H1 (cell line): Measurements from ENCODE around the gene CD180. TPM values are rescaled to one million over a fixed set of nuclear protein-coding genes. Genes with fewer than 3 reads are reported as not detected.

Experiments used
- CTCF ChIA-PET: fragments of 300-600 bp; sonication (Branson Sonifier 250); formaldehyde crosslinking; loops from one replicate; lab custom pipeline; 2021; ENCODE audit not compliant: partially characterized antibody; lab: Charles Lee
- POLR2A ChIA-PET: fragments of 300-600 bp; sonication (Branson Sonifier 250); formaldehyde crosslinking; loops from one replicate; lab custom pipeline; 2021; ENCODE audit warnings: inconsistent platforms; ENCODE audit not compliant: partially characterized antibody; lab: Charles Lee
- DNase-seq, 2 experiments: peaks; one replicate each; pipeline versions ENCODE4 v3.0.0 to v3.0.0-alpha.2; 2010 to 2022; ENCODE audit warnings: low spot score in 2 of 2, low read depth in 1 of 2, mixed read lengths in 1 of 2
- FAIRE-seq: peaks from 2 replicates; lab custom pipeline; 2011; peaks lifted over from hg19 to GRCh38; lab: Jason Lieb, UNC
- H2AFZ ChIP-seq: 2 replicates; pipeline ENCODE4 v1.8.1; 2012; ENCODE audit warnings: low read length, inconsistent platforms
- H2AK5ac ChIP-seq: 2 replicates; pipeline ENCODE4 v1.6.1; 2013; ENCODE audit warnings: low read depth, low read length
- H2BK120ac ChIP-seq: replicated peaks from 2 replicates; pipeline ENCODE3; 2013; ENCODE audit warnings: low read depth, low read length, inconsistent platforms
- H2BK12ac ChIP-seq: 2 replicates; pipeline ENCODE4 v1.6.1; 2013; ENCODE audit warnings: low read depth, low read length
- H2BK15ac ChIP-seq: 2 replicates; pipeline ENCODE4 v1.6.1; 2013; ENCODE audit warnings: low read length
- H2BK20ac ChIP-seq: 2 replicates; pipeline ENCODE4 v1.6.1; 2013; ENCODE audit warnings: low read length
- H2BK5ac ChIP-seq: 2 replicates; pipeline ENCODE4 v1.6.1; 2013; ENCODE audit warnings: low read depth, low read length
- H3K14ac ChIP-seq: 2 replicates; pipeline ENCODE4 v1.6.1; 2013; ENCODE audit warnings: inconsistent platforms; ENCODE audit not compliant: insufficient read length
- H3K18ac ChIP-seq: 2 replicates; pipeline ENCODE4 v1.6.1; 2013; ENCODE audit warnings: low read length; ENCODE audit errors: extremely low read depth
- H3K23ac ChIP-seq: 2 replicates; pipeline ENCODE4 v1.6.1; 2013; ENCODE audit warnings: inconsistent platforms; ENCODE audit not compliant: insufficient read length
- H3K23me2 ChIP-seq: 2 replicates; pipeline ENCODE4 v1.6.1; 2013; ENCODE audit warnings: low read depth, low read length
- H3K27ac ChIP-seq: 2 replicates; pipeline ENCODE4 v1.6.1; 2011; ENCODE audit warnings: low read depth, low read length, inconsistent platforms
- H3K27me3 ChIP-seq, 4 experiments: replicated peaks in 1 of 4; 1 replicate in 1 of 4; 2 replicates in 3 of 4; pipeline versions ENCODE4 v1.6.1 to v1.8.1; 2011 to 2013; ENCODE audit warnings: low read length in 3 of 4, mild to moderate bottlenecking in 3 of 4, inconsistent platforms in 2 of 4, mixed read lengths in 2 of 4, moderate library complexity in 1 of 4; ENCODE audit not compliant: control insufficient read depth in 3 of 4, insufficient read depth in 3 of 4; ENCODE audit errors: extremely low read depth in 1 of 4
- H3K36me3 ChIP-seq, 4 experiments: 2 replicates each; pipeline versions ENCODE4 v1.6.1 to v1.8.1; 2011 to 2013; ENCODE audit warnings: mild to moderate bottlenecking in 4 of 4, low read length in 3 of 4, moderate library complexity in 2 of 4, control low read depth in 1 of 4, inconsistent platforms in 1 of 4; ENCODE audit not compliant: insufficient read depth in 4 of 4, control insufficient read depth in 2 of 4
- H3K4ac ChIP-seq: replicated peaks from 2 replicates; pipeline ENCODE3; 2013; ENCODE audit warnings: low read length, low read depth, mixed read lengths, inconsistent platforms; ENCODE audit not compliant: insufficient read length
- H3K4me1 ChIP-seq, 4 experiments: replicated peaks in 1 of 4; 1 replicate in 1 of 4; 2 replicates in 3 of 4; pipeline versions ENCODE4 v1.6.1 to v1.8.1; 2011 to 2013; ENCODE audit warnings: low read length in 3 of 4, inconsistent platforms in 2 of 4, mixed read lengths in 1 of 4; ENCODE audit not compliant: insufficient read depth in 4 of 4, control insufficient read depth in 3 of 4
- H3K4me2 ChIP-seq, 2 experiments: 2 replicates each; pipeline versions ENCODE4 v1.6.1 to v1.8.1; 2011 to 2013; ENCODE audit warnings: low read depth in 2 of 2, low read length in 2 of 2, control low read depth in 1 of 2, inconsistent platforms in 1 of 2, mild to moderate bottlenecking in 1 of 2; ENCODE audit not compliant: insufficient read depth in 1 of 2
- H3K4me3 ChIP-seq, 4 experiments: fragments of 200-600, 300-600 bp in 1 of 4; sonication (generic), shearing (Covaris generic), sonication (Bioruptor Twin) in 1 of 4; 2 replicates each; pipeline versions ENCODE4 v1.5.1 to v1.8.1; 2011 to 2016; ENCODE audit warnings: low read length in 4 of 4, low read depth in 3 of 4, control low read depth in 2 of 4, inconsistent platforms in 2 of 4, mild to moderate bottlenecking in 2 of 4, mixed read lengths in 1 of 4, moderate library complexity in 1 of 4; ENCODE audit not compliant: insufficient read depth in 2 of 4; ENCODE audit errors: extremely low read depth in 1 of 4
- H3K56ac ChIP-seq: replicated peaks from 2 replicates; pipeline ENCODE3; 2013; ENCODE audit warnings: low read depth, mild to moderate bottlenecking, mixed read lengths, low read length, inconsistent platforms; ENCODE audit not compliant: insufficient read length
- H3K79me1 ChIP-seq: 2 replicates; pipeline ENCODE4 v1.6.1; 2013; ENCODE audit warnings: low read depth, low read length, control low read depth
- H3K79me2 ChIP-seq, 2 experiments: 2 replicates each; pipeline versions ENCODE4 v1.6.1 to v1.8.1; 2012 to 2013; ENCODE audit warnings: low read length in 2 of 2, mild to moderate bottlenecking in 2 of 2, inconsistent platforms in 1 of 2; ENCODE audit not compliant: insufficient read depth in 2 of 2, control insufficient read depth in 1 of 2
- H3K9ac ChIP-seq, 4 experiments: replicated peaks in 1 of 4; 1 replicate in 1 of 4; 2 replicates in 3 of 4; pipeline versions ENCODE4 v1.6.1 to v1.8.1; 2011 to 2013; ENCODE audit warnings: low read depth in 3 of 4, low read length in 3 of 4, control low read depth in 2 of 4, mild to moderate bottlenecking in 2 of 4, moderate library complexity in 2 of 4, inconsistent platforms in 1 of 4; ENCODE audit errors: extremely low read depth in 1 of 4
- H3K9me3 ChIP-seq, 2 experiments: 2 replicates each; pipeline versions ENCODE4 v1.6.1 to v1.8.1; 2012 to 2013; ENCODE audit warnings: mild to moderate bottlenecking in 2 of 2, moderate library complexity in 2 of 2, control low read depth in 1 of 2, inconsistent platforms in 1 of 2, low read depth in 1 of 2, low read length in 1 of 2, mixed read lengths in 1 of 2; ENCODE audit not compliant: insufficient read depth in 2 of 2
- H4K20me1 ChIP-seq, 2 experiments: replicated peaks in 1 of 2; 2 replicates each; pipeline versions ENCODE3 to v1.8.1; 2011 to 2013; ENCODE audit warnings: inconsistent platforms in 2 of 2, low read length in 2 of 2, mild to moderate bottlenecking in 1 of 2; ENCODE audit not compliant: insufficient read depth in 2 of 2, control insufficient read depth in 1 of 2
- H4K5ac ChIP-seq: 2 replicates; pipeline ENCODE4 v1.6.1; 2013; ENCODE audit warnings: low read length, low read depth, mixed read lengths, inconsistent platforms; ENCODE audit not compliant: insufficient read length
- H4K8ac ChIP-seq: 2 replicates; pipeline ENCODE4 v1.8.0; 2013; ENCODE audit warnings: mild to moderate bottlenecking, moderate library complexity, low read length, inconsistent platforms; ENCODE audit not compliant: insufficient read depth; ENCODE audit errors: extremely low read depth
- H4K91ac ChIP-seq: replicated peaks from 2 replicates; pipeline ENCODE3; 2013; ENCODE audit warnings: low read length, mixed read lengths, inconsistent platforms; ENCODE audit not compliant: insufficient read length
- BACH1 ChIP-seq: IDR thresholded peaks from 2 replicates; pipeline ENCODE4 v1.6.1; 2012; ENCODE audit warnings: low read length, improper control_type of control experiment
- CREB1 ChIP-seq: IDR thresholded peaks from 2 replicates; pipeline ENCODE4 v1.6.1; 2012; ENCODE audit warnings: inconsistent platforms
- CTBP2 ChIP-seq: IDR thresholded peaks from 2 replicates; pipeline ENCODE4 v1.7.0; 2011; ENCODE audit warnings: borderline replicate concordance, mild to moderate bottlenecking, moderate library complexity, mixed read lengths, low read length; ENCODE audit not compliant: insufficient read depth, insufficient read length
- GABPA ChIP-seq: IDR thresholded peaks from 2 replicates; pipeline ENCODE4 v1.6.1; 2011; ENCODE audit warnings: mild to moderate bottlenecking, low read length, moderate library complexity, borderline replicate concordance; ENCODE audit not compliant: insufficient read depth
- KDM1A ChIP-seq: fragments of 200-600, 300-600 bp; sonication (generic); IDR thresholded peaks from 2 replicates; pipeline ENCODE4 v1.7.1; 2016; ENCODE audit warnings: mild to moderate bottlenecking, low read length, borderline replicate concordance
- MAFK ChIP-seq: IDR thresholded peaks from 2 replicates; pipeline ENCODE4 v1.6.1; 2012; ENCODE audit warnings: low read depth, mild to moderate bottlenecking, improper control_type of control experiment, low read length
- PHF8 ChIP-seq: fragments of 200-600 bp; sonication (generic); conservative IDR thresholded peaks from 2 replicates; pipeline ENCODE4 v1.7.1; 2012; ENCODE audit warnings: low read depth, mild to moderate bottlenecking, inconsistent platforms, low read length, moderate library complexity
- POU5F1 ChIP-seq: IDR thresholded peaks from 2 replicates; pipeline ENCODE4 v1.6.1; 2011; ENCODE audit warnings: low read depth, mild to moderate bottlenecking, low read length, moderate library complexity
- RAD21 ChIP-seq, 2 experiments: IDR thresholded peaks in 1 of 2; conservative IDR thresholded peaks in 1 of 2; 2 replicates each; pipeline ENCODE4 v1.6.1; 2011; ENCODE audit warnings: low read depth in 2 of 2, low read length in 2 of 2, improper control_type of control experiment in 1 of 2, inconsistent platforms in 1 of 2, mild to moderate bottlenecking in 1 of 2, moderate library complexity in 1 of 2
- RFX5 ChIP-seq: IDR thresholded peaks from 2 replicates; pipeline ENCODE4 v1.6.1; 2011; ENCODE audit warnings: low read depth, low read length, improper control_type of control experiment, borderline replicate concordance
- SIX5 ChIP-seq: IDR thresholded peaks from 2 replicates; pipeline ENCODE4 v1.6.1; 2011; ENCODE audit warnings: mild to moderate bottlenecking, low read depth, low read length
- SP1 ChIP-seq: IDR thresholded peaks from 2 replicates; pipeline ENCODE4 v1.6.1; 2011; ENCODE audit warnings: low read depth, low read length
- SRF ChIP-seq: IDR thresholded peaks from 2 replicates; pipeline ENCODE4 v1.6.1; 2011; ENCODE audit warnings: mild to moderate bottlenecking, low read depth, low read length, moderate library complexity
- SUZ12 ChIP-seq: fragments of 200-600 bp; sonication (generic); IDR thresholded peaks from 2 replicates; pipeline ENCODE4 v1.6.1; 2012; ENCODE audit warnings: mild to moderate bottlenecking, inconsistent platforms, low read length, moderate library complexity, mixed read lengths
- TAF7 ChIP-seq: optimal IDR thresholded peaks from 2 replicates; pipeline ENCODE3; 2011; ENCODE audit warnings: low read depth, mild to moderate bottlenecking, inconsistent platforms, low read length, moderate library complexity, borderline replicate concordance
- WGBS, 2 experiments: shearing (Covaris generic) in 1 of 2; methylation state at CpG; one replicate each; pipeline versions ENCODE4 v1.1.6 to v1.1.7; 2013 to 2015; ENCODE audit warnings: low lambda C conversion rate in 2 of 2, mixed read lengths in 2 of 2, inconsistent platforms in 1 of 2, low coverage in 1 of 2, missing lambda C conversion rate in 1 of 2; ENCODE audit not compliant: insufficient replicate concordance in 2 of 2, insufficient coverage in 1 of 2, insufficient read length in 1 of 2; ENCODE audit errors: extremely low coverage in 1 of 2, missing lambda C conversion rate in 1 of 2; 5-methylcytosine and 5-hydroxymethylcytosine counted together
- polyA plus RNA-seq, 7 experiments: library from polyadenylated mRNA; depleted of rRNA in 3 of 7; stranded (reverse) in 5 of 7; unstranded in 2 of 7; fragments of >200 nt in 5 of 7; fragments of 200-250 nt in 2 of 7; gene quantifications; 1 replicate in 5 of 7; 2 replicates in 1 of 7; 4 replicates in 1 of 7; pipeline versions ENCODE4 v1.2.1 to v1.2.3, GENCODE V29; 2011 to 2013; ENCODE audit warnings: missing spikeins in 2 of 7, mixed read lengths in 2 of 7
- total RNA-seq: library from RNA; stranded (reverse); fragmentation: NEBNext Ultra II Directional; extraction: Animal tissue kit (Norgen Biotek cat#: 25700); gene quantifications from 2 replicates; pipeline ENCODE4 v1.2.1, GENCODE V29; 2021

Gene CD180
- total and polyA plus RNA-seq, 2 of the 8 experiments (the other 6 are each of a cell fraction or from before 2014, with no cell fraction given), result not detected

DNA sequence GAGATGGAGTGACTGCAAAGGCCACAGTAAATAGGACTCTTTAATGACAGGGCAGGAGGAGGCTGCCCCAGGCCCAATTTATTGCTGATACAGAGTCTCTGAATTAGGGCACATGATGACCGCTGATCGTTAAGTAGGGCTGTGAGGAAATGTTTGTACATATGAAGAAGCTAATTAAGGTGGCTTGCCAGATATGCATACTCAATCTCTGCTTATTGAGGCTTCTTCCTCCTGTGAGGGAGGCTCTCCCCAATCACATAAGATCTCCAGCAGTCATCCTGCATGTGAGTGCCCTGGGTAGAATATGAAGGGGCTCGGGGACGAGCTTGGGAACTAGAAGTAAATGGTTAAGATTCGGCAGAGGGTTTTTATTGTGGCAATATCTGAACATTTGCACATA lies 8.2 kb upstream of the CD180 start:
- Histone ChIP-seq H3K36me3 (no peaks in the 10 kb centered on the region), H3K23me2 (no peaks in the 10 kb centered on the region), H3K9ac (no peak overlapping the region), H2AK5ac (no peak overlapping the region), H3K79me1 (no peaks in the 10 kb centered on the region), H2BK20ac (no peak overlapping the region), H3K79me2 (no peaks in the 10 kb centered on the region), H2BK15ac (no peak overlapping the region), H3K27me3 (no peaks in the 10 kb centered on the region), H2BK120ac (no peak overlapping the region), H2BK12ac (no peak overlapping the region), H3K27ac (no peak overlapping the region), H4K5ac (no peak overlapping the region), H3K9me3 (peaks cover 0 to 2% of the 10 kb centered on the region in 2 experiments; a peak in 1 of 4 replicates), H4K20me1 (no peaks in the 10 kb centered on the region), H4K8ac (no peak overlapping the region), H3K23ac (no peak overlapping the region), H3K14ac (no peak overlapping the region), H2BK5ac (no peak overlapping the region), H2AFZ (peak overlapping the region; percentile 17; the same call in 1 of the 2 replicates), H3K4me1 (no peaks in the 10 kb centered on the region), H4K91ac (no peak overlapping the region), H3K4me2 (no peak overlapping the region), H3K4me3 (no peak overlapping the region), H3K18ac (no peak overlapping the region), H3K56ac (no peak overlapping the region), H3K4ac (no peak overlapping the region)
- POLR2A ChIA-PET, result no interaction called here
- CTCF ChIA-PET, result interaction anchor here (0.8 to 2.5 kb wide), 14 partner anchors 8 to 1047 kb away, joined by 3 to 15 read pairs (median 4); partner anchors contain the start of gene CD180
- no peak for FAIRE-seq
- 85% methylated on average over 5 of the region's 5 CpGs; no CpG with 5 or more reads in 1 of the 2 experiments for WGBS, 2 experiments
- DNase-seq, result no peak
- TF ChIP-seq MAFK (no peak), SUZ12 (no peak), SP1 (no peak), KDM1A (no peak), CTBP2 (no peak), RFX5 (no peak), BACH1 (no peak), POU5F1 (no peak), TAF7 (no peak), SRF (no peak), PHF8 (no peak), RAD21 (IDR thresholded peaks at IDR 0.05 in 1 of 2, conservative IDR thresholded peaks at IDR 0.05 in 1 of 2; ENCODE audit: low read depth in 2 of 2, low read length in 2 of 2) (no peak), SIX5 (no peak), CREB1 (no peak), GABPA (no peak)
